HAP-1 (cell line): ENCODE results near the gene RSF1.

Experiments used
- DNase-seq, 2 experiments: peaks; one replicate each; pipeline ENCODE4 v3.0.0-alpha.2; 2016 to 2020; ENCODE audit warnings: low spot score in 2 of 2
- H3K27me3 ChIP-seq: fragments of 250-450 bp; sonication (Bioruptor Pico); 2 replicates; pipeline ENCODE4 v1.5.1; 2020; ENCODE audit warnings: low read depth, mild to moderate bottlenecking, moderate library complexity
- H3K36me3 ChIP-seq: fragments of 250-450 bp; sonication (Bioruptor Pico); replicated peaks from 2 replicates; pipeline ENCODE4 v1.5.1; 2020; ENCODE audit warnings: mild to moderate bottlenecking
- H3K4me1 ChIP-seq: fragments of 250-450 bp; sonication (Bioruptor Pico); 2 replicates; pipeline ENCODE4 v1.5.1; 2020; ENCODE audit warnings: mild to moderate bottlenecking
- H3K4me3 ChIP-seq: fragments of 250-450 bp; sonication (Bioruptor Pico); 2 replicates; pipeline ENCODE4 v1.5.1; 2020; ENCODE audit warnings: mild to moderate bottlenecking, moderate library complexity
- H3K9me3 ChIP-seq: fragments of 250-450 bp; sonication (Bioruptor Pico); 2 replicates; pipeline ENCODE4 v1.5.1; 2020; ENCODE audit warnings: mild to moderate bottlenecking, moderate library complexity
- in situ Hi-C: fragments of 300-500 bp; cut with MboI; formaldehyde crosslinking; loops from 3 replicates; pipeline ENCODE4 v1.14.3; 2020; ENCODE audit warnings: low sequenced_read_pairs, inconsistent platforms, mixed read lengths

RSF1 gene

DNA sequence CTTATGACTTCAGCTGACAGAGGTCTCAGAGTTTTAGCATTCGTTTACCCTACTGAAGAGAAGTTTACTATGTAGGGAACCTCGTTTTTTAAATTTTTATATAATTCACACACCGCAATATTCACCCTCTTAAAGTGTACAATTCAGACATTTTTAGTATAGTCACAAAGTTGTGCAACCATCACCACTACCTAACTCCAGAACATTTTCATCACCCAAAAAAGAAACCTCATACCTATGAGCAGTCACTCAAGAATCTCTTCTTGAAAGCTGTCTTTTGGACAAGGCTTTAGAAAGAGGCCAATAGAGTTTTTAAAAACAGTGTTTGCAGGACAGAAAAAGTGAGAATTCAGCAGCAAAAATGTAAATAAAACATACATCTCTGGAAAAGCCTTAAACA, 143.4 kb downstream of the RSF1 start:
- H3K36me3 ChIP-seq, result peaks cover 42% of the 10 kb centered on the region
- in situ Hi-C loops, result no loop called here
- no peak for DNase-seq
- no peaks in the 10 kb centered on the region for H3K4me1 ChIP-seq
- H3K27me3 ChIP-seq, result no peaks in the 10 kb centered on the region
- no peaks in the 10 kb centered on the region for H3K9me3 ChIP-seq
- no peak overlapping the region for H3K4me3 ChIP-seq

DNA sequence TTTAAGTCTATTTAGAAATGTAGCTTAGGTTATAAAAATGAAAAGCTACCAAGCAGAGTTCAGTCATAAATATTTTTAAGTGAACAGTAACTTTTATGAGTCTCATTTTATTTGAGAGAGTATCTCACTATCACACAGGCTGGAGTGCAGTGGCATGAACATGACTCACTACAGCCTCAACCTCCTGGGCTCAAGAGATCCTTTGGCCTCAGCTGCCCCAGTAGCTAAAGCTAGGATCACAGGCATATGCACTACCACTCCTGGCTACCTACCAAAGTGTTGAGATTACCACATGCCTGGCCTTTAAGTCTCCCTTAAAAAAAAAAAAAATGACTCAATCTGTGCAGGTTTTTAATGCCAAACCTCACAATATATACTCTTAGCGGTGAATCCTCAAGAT, 148.3 kb downstream of the RSF1 start:
- Histone ChIP-seq H3K4me3 (no peak overlapping the region), H3K36me3 (peaks cover 68% of the 10 kb centered on the region), H3K4me1 (no peaks in the 10 kb centered on the region), H3K9me3 (no peaks in the 10 kb centered on the region), H3K27me3 (no peaks in the 10 kb centered on the region)
- in situ Hi-C loops, result no loop called here
- DNase-seq, result no peak

DNA sequence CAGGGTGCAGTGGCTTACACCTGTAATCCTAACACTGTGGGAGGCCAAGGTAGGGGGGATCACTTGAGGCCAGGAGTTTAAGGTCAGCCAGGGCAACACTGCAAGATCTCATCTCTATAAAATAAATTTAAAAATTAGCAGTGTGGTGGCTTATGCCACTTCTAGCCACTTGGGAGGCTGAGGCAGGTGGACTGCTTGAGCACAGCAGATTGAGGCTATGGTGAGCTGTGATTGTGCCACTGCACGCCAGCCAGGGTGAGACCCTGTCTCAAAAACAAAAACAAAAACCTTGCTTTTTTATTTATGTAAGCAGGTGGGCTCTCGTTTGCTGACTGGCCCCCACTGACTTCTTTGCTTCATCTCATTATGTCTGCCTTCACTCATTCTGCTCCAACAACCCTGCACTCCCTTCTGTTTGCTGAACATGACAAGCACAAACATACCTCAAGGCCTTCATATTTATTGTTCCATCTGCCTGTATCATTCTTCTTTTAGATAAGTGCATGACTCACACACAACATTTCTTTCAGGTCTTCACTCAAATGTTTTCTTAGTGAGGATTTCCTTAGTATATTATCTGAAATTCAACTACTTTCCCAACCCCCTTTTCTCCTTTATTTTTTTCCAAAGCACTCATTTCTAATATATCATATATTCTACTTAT, 150.5 kb downstream of the RSF1 start:
- in situ Hi-C loops, result no loop called here
- Histone ChIP-seq H3K9me3 (no peaks in the 10 kb centered on the region), H3K4me3 (no peak overlapping the region), H3K27me3 (no peaks in the 10 kb centered on the region), H3K4me1 (no peaks in the 10 kb centered on the region), H3K36me3 (peaks cover 61% of the 10 kb centered on the region)
- no peak for DNase-seq

DNA sequence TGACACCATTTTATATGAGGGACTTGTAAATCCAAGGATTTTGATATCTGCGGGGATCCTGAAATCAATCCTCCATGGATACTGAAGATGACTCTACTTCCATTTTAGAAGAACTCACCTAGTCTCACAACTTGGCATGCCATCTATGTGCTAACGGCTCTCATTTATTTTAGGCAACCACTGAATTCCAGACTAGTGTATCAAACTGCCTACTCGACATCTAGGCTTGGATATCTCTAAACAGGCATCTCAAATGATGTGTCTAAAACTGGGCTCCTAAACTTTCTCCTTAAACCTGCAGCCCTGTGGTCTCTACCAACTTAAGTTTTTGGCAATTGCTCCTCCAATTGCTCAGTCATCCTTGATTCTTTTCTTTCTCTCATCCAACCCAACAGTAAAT, 151.8 kb downstream of the RSF1 start:
- no peak for DNase-seq
- in situ Hi-C loops, result no loop called here
- Histone ChIP-seq H3K9me3 (no peaks in the 10 kb centered on the region), H3K27me3 (no peaks in the 10 kb centered on the region), H3K4me3 (no peak overlapping the region), H3K36me3 (peaks cover 61% of the 10 kb centered on the region), H3K4me1 (no peaks in the 10 kb centered on the region)

DNA sequence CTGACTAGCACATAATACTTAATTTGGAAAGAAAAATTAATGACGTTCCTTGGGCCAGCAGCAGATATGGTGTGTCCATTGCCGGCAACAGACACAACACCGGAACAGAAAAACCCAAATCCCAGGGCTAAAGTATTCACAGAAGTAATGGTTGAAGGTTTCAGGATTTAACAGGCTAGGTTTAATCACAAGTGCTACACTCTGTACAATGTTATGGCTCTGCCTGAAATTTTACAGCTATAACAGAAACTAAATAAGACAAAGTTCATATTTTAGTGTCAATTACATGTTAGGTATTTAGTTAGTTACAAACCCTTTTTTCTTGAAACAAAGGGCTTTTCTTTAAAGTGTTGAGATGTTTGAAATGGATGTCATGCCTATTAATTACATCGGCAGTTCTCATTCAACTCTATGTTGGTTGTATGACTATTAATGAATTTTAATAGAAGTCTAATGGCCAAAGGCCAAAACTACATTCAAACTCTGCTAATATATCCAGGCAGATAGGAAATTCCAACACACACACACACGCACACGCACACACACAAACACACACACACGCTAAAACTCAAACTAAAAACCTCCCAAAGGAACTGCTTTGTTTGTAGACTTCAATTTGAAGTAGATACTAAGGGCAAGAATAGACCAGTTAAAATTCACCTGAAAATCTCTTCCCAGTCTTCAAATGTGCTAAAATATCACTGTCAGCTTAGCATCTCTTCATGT, 155.1 kb downstream of the RSF1 start:
- Histone ChIP-seq H3K4me1 (no peaks in the 10 kb centered on the region), H3K4me3 (no peak overlapping the region), H3K36me3 (peaks cover 37% of the 10 kb centered on the region), H3K9me3 (no peaks in the 10 kb centered on the region), H3K27me3 (no peaks in the 10 kb centered on the region)
- DNase-seq, result no peak
- in situ Hi-C loops, result no loop called here

DNA sequence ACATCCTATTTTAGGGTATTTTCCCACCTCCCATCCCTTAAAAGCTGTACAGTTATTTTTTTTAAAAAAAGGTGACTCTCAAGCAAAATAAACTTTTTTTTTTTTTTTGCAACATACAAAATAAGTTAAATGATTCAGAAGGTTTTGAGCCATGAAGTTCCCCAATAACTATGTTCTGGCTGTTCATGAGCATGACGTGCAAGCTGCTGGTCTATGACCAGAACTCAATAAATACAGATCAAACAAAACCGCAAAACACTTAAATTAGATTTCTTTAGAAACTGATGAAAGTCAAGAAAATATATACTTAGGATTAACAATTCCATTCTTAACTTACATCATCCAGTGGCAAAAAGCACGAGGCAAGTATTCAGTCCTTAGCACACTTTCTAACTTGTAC, 158.9 kb downstream of the RSF1 start:
- DNase-seq, result no peak
- H3K4me3 ChIP-seq, result no peak overlapping the region
- no peaks in the 10 kb centered on the region for H3K9me3 ChIP-seq
- no peaks in the 10 kb centered on the region for H3K4me1 ChIP-seq
- in situ Hi-C loops, result no loop called here
- H3K27me3 ChIP-seq, result no peaks in the 10 kb centered on the region
- peaks cover 13% of the 10 kb centered on the region for H3K36me3 ChIP-seq

DNA sequence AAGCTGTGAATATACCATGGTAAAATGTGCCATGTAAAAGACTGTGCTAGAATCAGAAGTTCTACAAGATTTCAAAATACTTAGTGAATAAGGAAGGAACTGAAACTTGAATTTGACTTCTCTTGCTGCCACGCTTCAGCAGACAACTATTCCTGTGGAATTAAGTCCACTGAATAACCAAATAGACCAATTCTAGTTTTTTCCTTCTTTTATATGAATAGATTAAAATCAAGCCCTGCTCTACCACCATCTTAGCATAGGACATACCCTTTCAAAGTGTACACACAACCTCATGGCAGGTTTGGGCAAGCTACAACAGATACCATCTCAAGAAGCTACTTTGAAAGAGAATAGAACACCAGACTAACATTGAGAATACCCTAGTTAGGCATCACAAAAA, 159.6 kb downstream of the RSF1 start:
- in situ Hi-C loops, result no loop called here
- Histone ChIP-seq H3K36me3 (peaks cover 9% of the 10 kb centered on the region; the same call in 1 of the 2 replicates), H3K4me3 (no peak overlapping the region), H3K4me1 (no peaks in the 10 kb centered on the region), H3K9me3 (no peaks in the 10 kb centered on the region), H3K27me3 (no peaks in the 10 kb centered on the region)
- no peak for DNase-seq

DNA sequence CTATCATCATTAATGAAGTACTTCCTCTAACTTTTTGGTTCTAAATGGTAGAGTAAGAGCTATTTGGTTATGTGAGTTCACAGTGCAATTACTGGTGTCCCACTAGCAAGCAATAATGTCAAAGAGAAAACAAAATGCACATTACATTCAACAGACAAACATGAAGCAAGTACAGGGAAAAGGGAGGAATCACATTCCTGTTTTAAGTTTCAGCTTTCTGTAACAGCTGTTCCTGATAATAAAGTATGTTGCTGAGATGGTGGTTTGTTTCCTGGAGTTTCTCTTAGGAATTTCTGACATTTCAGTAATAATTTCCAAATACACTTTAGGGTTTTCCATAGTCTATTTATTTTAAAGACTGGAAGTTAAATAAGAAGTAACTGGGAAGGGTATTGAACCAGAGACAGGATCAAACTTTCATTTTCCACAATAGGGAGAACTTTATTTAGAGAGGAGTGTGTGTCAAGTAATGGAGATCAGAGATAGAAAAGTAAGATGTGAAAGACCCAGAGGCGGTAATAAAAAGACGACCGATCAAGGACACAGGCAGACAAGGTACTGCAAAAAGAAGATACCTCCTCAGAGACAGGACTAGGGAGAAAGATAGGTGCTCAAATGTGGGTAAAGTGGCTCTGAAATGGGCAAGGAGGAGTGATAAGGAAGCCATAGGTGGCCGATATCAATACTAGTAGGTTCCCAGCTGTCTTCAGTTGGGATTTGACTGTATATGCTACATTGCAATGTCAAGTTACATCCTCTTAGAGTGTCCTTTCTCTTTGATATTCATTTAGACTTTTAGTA, 162.1 kb downstream of the RSF1 start:
- Histone ChIP-seq H3K36me3 (no peaks in the 10 kb centered on the region), H3K4me1 (no peaks in the 10 kb centered on the region), H3K9me3 (no peaks in the 10 kb centered on the region), H3K4me3 (no peak overlapping the region), H3K27me3 (no peaks in the 10 kb centered on the region)
- in situ Hi-C loops, result no loop called here
- DNase-seq, result no peak

DNA sequence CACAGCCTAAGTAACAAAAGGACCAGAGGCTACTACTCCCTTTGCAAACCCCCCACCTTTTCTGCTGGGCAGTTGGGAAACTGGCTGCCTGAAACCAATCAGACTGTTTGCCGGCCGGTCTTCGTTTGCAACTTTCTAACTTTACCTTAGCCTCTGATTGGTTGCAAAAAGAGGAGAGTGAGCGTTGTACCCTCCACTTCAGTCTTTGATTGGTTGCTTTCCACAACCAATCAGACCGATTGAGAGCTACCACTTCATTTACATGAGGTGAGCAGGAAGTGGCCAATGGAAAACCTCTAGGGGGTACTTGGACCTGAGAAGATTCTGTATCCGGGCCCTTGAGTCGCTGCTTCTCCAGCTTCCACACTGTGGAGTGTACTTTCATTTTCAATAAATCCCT, 164.2 kb downstream of the RSF1 start:
- in situ Hi-C loops, result no loop called here
- no peak for DNase-seq
- H3K4me1 ChIP-seq, result no peaks in the 10 kb centered on the region
- H3K27me3 ChIP-seq, result no peaks in the 10 kb centered on the region
- no peak overlapping the region for H3K4me3 ChIP-seq
- no peaks in the 10 kb centered on the region for H3K36me3 ChIP-seq
- no peaks in the 10 kb centered on the region for H3K9me3 ChIP-seq

DNA sequence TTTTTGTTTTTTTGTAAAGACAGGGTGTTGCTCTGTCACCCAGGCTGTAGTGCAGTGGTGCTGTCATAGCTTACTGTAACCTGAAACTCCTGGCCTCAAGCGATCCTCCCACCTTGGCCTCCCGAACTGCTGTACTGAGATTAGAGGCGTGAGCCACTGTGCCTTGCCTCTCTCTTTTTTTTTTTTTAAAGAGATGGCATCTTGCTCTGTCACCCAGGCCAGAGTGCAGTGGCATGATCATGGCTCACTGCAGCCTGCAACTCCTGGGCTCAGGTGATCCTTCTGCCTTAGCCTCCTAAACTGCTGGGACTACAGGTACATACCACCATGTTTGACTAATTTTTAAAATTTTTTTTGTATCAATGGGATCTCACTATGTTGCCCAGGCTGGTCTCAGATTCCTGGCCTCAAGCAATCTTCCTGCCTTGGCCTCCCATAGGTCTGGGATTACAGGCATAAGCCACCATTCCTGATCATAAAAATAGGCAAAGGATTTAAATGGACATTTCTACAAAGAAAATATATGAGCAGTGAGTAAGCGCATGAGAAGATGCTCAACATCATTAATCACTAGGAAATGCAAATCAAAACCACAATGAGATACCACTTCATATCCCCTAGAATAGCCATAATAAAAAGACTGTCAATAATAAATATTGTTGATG, 165.6 kb downstream of the RSF1 start:
- Histone ChIP-seq H3K4me1 (no peaks in the 10 kb centered on the region), H3K9me3 (no peaks in the 10 kb centered on the region), H3K36me3 (no peaks in the 10 kb centered on the region), H3K4me3 (no peak overlapping the region), H3K27me3 (no peaks in the 10 kb centered on the region)
- in situ Hi-C loops, result no loop called here
- DNase-seq, result no peak

DNA sequence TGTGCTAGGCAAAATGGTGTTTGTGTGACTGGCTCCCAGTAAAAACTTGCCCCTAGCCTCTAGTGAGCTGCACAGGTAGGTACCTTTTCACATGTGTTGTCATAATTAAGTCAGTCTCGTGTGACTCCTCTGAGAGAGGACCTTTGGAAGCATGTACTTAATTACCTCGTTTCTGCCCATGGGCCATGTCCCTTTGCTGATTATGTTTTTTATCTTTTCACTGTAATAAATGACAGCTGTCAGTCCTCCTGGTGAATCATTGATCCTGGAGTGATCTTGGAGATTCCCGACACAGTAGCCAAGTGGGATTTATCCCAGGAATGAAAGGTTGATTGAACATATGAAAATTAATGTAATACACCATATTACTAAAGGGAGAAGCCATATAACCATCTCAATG, 170.4 kb downstream of the RSF1 start:
- Histone ChIP-seq H3K4me3 (no peak overlapping the region), H3K27me3 (no peaks in the 10 kb centered on the region)

DNA sequence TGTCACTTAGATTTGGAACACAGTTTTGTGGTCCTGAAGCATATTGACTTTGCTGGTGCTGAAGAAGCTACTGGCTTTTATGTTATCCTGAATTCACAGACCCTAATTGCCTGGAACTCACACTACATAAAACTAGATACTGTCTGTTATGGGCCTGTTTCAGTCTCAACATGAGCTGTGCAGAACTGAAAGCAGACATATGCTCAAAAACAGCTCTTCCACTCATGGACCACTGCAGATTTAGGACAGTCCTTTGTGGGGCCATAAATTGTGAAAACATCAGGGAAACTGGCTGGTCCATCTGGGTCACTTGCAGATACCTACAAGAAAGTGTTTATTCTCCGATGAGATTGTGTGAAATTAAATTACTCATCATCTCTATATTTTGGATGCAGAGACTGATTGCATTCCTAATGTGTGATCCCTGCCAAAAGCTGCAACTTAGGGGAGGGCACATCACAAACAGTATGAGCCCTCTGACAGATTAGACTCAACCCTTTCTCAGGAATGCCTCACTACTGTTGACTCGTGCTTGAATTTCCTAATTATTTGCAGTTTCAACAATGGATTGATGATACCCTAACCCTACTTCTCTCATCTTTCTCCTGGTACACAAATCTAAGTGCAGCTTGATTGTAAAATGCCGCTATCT, 172.7 kb downstream of the RSF1 start:
- Histone ChIP-seq H3K36me3 (no peaks in the 10 kb centered on the region), H3K9me3 (no peaks in the 10 kb centered on the region), H3K4me3 (no peak overlapping the region), H3K27me3 (no peaks in the 10 kb centered on the region), H3K4me1 (no peaks in the 10 kb centered on the region)
- DNase-seq, result no peak
- in situ Hi-C loops, result no loop called here

More for the DNA sequence above, 170.4 kb downstream of the RSF1 start:
- no peak for DNase-seq
- H3K36me3 ChIP-seq, result no peaks in the 10 kb centered on the region
- no peaks in the 10 kb centered on the region for H3K4me1 ChIP-seq
- in situ Hi-C loops, result no loop called here
- H3K9me3 ChIP-seq, result no peaks in the 10 kb centered on the region

DNA sequence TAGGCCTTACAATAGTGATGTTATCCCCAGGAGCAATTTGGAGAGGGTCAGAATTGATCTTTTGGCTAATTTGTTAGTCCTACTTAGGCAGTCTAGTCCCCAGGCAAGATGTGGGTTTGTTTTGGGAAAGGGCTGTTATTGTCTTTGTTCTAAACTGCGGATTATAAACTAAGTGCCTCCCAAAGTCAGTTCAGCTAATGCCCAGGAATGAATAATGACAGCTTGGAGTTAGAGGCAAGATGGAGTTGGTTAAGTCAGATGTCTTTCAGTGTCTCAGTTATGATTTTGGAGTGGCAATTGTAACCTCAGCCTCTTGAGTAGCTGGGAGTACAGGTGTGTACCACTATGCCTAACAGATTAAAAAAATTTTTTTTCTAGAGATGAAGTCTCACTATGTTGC, 175.6 kb downstream of the RSF1 start:
- Histone ChIP-seq H3K36me3 (no peaks in the 10 kb centered on the region), H3K4me1 (no peaks in the 10 kb centered on the region; the same call in 1 of the 2 replicates), H3K4me3 (no peak overlapping the region), H3K27me3 (no peaks in the 10 kb centered on the region), H3K9me3 (no peaks in the 10 kb centered on the region)
- in situ Hi-C loops, result no loop called here
- DNase-seq, result no peak
